ENCODE results near the gene SLC9C1.

Gene SLC9C1

DNA sequence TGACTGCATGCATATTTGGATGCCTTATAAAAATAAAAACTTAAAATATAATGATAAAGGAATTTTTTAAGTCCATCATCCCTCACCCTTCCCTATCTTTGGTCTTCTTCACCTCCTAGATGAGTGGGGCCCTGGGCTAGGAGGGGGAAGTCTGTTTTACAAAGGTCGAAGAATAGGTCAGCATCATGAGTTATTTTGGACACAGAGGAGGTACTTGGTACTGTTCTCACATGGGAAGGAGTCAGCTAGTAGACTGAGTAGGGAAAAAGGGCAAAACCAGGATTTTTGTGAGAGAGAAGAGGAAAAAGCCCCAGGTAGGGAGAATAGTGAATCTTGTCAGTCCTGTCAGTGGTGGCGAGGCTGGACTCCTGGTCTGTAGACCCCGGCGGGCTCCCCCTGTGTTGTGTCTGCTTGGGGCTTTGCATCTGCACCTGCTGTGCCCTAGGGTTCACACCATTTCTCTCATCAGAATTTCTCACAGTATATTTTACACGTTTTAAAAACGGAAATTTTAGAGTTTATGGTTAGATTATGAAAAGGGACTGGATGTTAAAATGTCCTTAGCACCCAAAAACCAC is 178.1 kb downstream of the SLC9C1 start:
- no peak overlapping the region for H3K4me2 ChIP-seq (ENCODE audit: insufficient read depth, low read length)
- no peak overlapping the region for H3K4me3 ChIP-seq (ENCODE audit: low read depth in 1 of 2, low read length in 2 of 2)
- no peak overlapping the region for H3K27ac ChIP-seq (ENCODE audit: low read length)
- TF ChIP-seq EZH2 (IDR thresholded peaks at IDR 0.05; ENCODE audit: borderline replicate concordance, low read depth, low read length, severe bottlenecking), result no peak
- TF ChIP-seq, protein P1, sequence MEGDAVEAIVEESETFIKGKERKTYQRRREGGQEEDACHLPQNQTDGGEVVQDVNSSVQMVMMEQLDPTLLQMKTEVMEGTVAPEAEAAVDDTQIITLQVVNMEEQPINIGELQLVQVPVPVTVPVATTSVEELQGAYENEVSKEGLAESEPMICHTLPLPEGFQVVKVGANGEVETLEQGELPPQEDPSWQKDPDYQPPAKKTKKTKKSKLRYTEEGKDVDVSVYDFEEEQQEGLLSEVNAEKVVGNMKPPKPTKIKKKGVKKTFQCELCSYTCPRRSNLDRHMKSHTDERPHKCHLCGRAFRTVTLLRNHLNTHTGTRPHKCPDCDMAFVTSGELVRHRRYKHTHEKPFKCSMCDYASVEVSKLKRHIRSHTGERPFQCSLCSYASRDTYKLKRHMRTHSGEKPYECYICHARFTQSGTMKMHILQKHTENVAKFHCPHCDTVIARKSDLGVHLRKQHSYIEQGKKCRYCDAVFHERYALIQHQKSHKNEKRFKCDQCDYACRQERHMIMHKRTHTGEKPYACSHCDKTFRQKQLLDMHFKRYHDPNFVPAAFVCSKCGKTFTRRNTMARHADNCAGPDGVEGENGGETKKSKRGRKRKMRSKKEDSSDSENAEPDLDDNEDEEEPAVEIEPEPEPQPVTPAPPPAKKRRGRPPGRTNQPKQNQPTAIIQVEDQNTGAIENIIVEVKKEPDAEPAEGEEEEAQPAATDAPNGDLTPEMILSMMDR (IDR thresholded peaks at IDR 0.05; ENCODE audit: borderline replicate concordance, extremely low read depth, low read length, poor library complexity, severe bottlenecking), result no peak
- peaks cover 14% of the 10 kb centered on the region for H3K27me3 ChIP-seq (ENCODE audit: insufficient read depth, low read length, poor library complexity)
- DNase-seq (no peak), ATAC-seq (ENCODE audit: insufficient read depth, low read depth) (no peak)
- no peaks in the 10 kb centered on the region for H3K36me3 ChIP-seq (ENCODE audit: insufficient read depth, low read length)
- H3K9me3 ChIP-seq (ENCODE audit: insufficient read depth, low read length, severe bottlenecking), result no peaks in the 10 kb centered on the region
- no peak overlapping the region for H3K9ac ChIP-seq (ENCODE audit: low read depth, low read length)
- no peaks in the 10 kb centered on the region for H3K79me2 ChIP-seq (ENCODE audit: insufficient read depth, low read length)
- no peak overlapping the region for H2AFZ ChIP-seq (ENCODE audit: low read depth, low read length)
- no peaks in the 10 kb centered on the region for H4K20me1 ChIP-seq (ENCODE audit: insufficient read depth, low read length)
- peaks cover 12% of the 10 kb centered on the region; the same call in 1 of the 2 replicates for H3K4me1 ChIP-seq (ENCODE audit: insufficient read depth, low read length)

DNA sequence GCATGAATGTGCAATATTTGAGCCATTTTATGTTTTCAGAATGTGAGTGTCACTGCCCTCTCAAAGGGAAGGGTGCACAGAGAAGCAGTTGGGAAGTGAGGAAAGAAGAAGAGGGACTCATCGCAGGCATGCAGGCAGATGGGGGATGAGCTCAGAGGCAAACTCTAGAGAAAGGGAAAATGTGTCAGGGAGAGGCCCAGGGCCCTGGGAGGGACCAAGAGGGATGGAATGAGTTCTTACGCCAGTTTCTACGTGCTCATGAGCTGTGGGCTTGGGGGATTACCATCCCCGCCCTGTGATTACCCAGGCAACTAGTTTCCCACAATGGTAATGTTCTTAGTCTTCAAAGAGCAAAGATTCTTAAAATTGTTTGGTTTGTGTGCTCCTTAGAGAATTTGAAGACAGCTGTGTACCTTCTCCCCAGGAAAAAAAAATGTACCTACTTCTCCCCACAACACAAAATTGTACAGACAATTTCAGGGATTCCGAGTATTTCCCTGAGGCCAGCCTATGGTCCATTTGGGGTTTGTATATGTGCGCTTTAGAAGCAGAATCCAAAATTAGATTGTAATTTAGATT is 178.8 kb downstream of the SLC9C1 start:
- Histone ChIP-seq H3K4me1 (ENCODE audit: insufficient read depth, low read length) (peaks cover 6% of the 10 kb centered on the region; the same call in 1 of the 2 replicates), H3K9me3 (ENCODE audit: insufficient read depth, low read length, severe bottlenecking) (no peaks in the 10 kb centered on the region), H3K4me3 (ENCODE audit: low read depth in 1 of 2, low read length in 2 of 2) (no peak overlapping the region), H3K9ac (ENCODE audit: low read depth, low read length) (no peak overlapping the region), H4K20me1 (ENCODE audit: insufficient read depth, low read length) (no peaks in the 10 kb centered on the region), H3K4me2 (ENCODE audit: insufficient read depth, low read length) (no peak overlapping the region), H2AFZ (ENCODE audit: low read depth, low read length) (no peak overlapping the region), H3K36me3 (ENCODE audit: insufficient read depth, low read length) (no peaks in the 10 kb centered on the region), H3K27me3 (ENCODE audit: insufficient read depth, low read length, poor library complexity) (peaks cover 14% of the 10 kb centered on the region), H3K79me2 (ENCODE audit: insufficient read depth, low read length) (no peaks in the 10 kb centered on the region), H3K27ac (ENCODE audit: low read length) (no peak overlapping the region)
- ATAC-seq (ENCODE audit: insufficient read depth, low read depth) (no peak), DNase-seq (no peak)
- no peak for TF ChIP-seq EZH2 (IDR thresholded peaks at IDR 0.05; ENCODE audit: borderline replicate concordance, low read depth, low read length, severe bottlenecking)
- TF ChIP-seq, protein P1 (IDR thresholded peaks at IDR 0.05; ENCODE audit: borderline replicate concordance, extremely low read depth, low read length, poor library complexity, severe bottlenecking), result no peak

DNA sequence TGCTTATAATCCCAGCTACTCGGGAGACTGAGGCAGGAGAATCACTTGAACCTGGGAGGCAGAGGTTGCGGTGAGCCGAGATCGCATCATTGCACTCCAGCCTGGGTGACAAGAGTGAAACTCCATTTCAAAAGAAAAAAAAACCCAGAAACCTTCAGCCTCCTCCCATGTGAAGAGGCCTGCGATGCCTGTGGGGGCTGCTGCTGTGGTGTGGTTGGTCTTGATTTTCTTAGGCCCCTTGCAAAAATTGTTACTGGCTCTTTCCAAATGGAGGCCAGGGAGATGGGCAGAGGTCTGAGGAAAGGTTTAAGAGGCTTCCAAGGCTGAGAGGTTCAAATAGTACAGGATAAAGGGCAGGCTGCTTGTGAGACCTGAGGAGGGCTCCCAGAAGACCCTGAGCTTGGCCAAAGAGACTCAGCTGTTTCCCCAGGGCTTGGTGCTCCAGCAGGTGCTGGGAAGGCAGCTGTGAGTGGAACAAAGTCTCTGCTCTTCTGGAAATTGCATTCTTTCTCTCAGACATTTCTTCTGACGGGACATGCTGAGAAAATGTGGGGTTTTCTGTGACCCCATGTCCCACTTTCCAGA is 179.3 kb downstream of the SLC9C1 start:
- DNase-seq (no peak), ATAC-seq (ENCODE audit: insufficient read depth, low read depth) (no peak)
- Histone ChIP-seq H3K9ac (ENCODE audit: low read depth, low read length) (no peak overlapping the region), H3K79me2 (ENCODE audit: insufficient read depth, low read length) (no peaks in the 10 kb centered on the region), H3K36me3 (ENCODE audit: insufficient read depth, low read length) (no peaks in the 10 kb centered on the region), H3K27ac (ENCODE audit: low read length) (no peak overlapping the region), H3K27me3 (ENCODE audit: insufficient read depth, low read length, poor library complexity) (peaks cover 14% of the 10 kb centered on the region), H2AFZ (ENCODE audit: low read depth, low read length) (no peak overlapping the region), H4K20me1 (ENCODE audit: insufficient read depth, low read length) (no peaks in the 10 kb centered on the region), H3K4me2 (ENCODE audit: insufficient read depth, low read length) (no peak overlapping the region), H3K4me3 (ENCODE audit: low read depth in 1 of 2, low read length in 2 of 2) (no peak overlapping the region), H3K4me1 (ENCODE audit: insufficient read depth, low read length) (0 out of 2 replicates have a peak, but pooled peaks cover under 1% of the 10 kb centered on the region), H3K9me3 (ENCODE audit: insufficient read depth, low read length, severe bottlenecking) (no peaks in the 10 kb centered on the region)
- TF ChIP-seq, protein P1 (IDR thresholded peaks at IDR 0.05; ENCODE audit: borderline replicate concordance, extremely low read depth, low read length, poor library complexity, severe bottlenecking), result no peak
- TF ChIP-seq EZH2 (IDR thresholded peaks at IDR 0.05; ENCODE audit: borderline replicate concordance, low read depth, low read length, severe bottlenecking), result no peak
